RKO (cell line): ENCODE data around the gene EFCAB6.

ENCODE experiments used
- DNase-seq: peaks from one replicate; pipeline ENCODE4 v3.0.0-alpha.2; 2016; ENCODE audit warnings: low spot score

EFCAB6 gene

GRCh38 chr22:43529934-43530333 lies 282.2 kb downstream of the EFCAB6 start:
- no peak for DNase-seq

GRCh38 chr22:43529461-43529860 lies 282.6 kb downstream of the EFCAB6 start:
- DNase-seq: no peak

GRCh38 chr22:43528601-43529360 lies 283.3 kb downstream of the EFCAB6 start:
- DNase-seq: no peak

- DNase-seq: no peak
These were observed 285.2 kb downstream of the EFCAB6 start for GRCh38 chr22:43526946-43527345.

GRCh38 chr22:43526117-43526655 lies 285.9 kb downstream of the EFCAB6 start:
- DNase-seq: no peak

GRCh38 chr22:43521716-43522115 lies 290.4 kb downstream of the EFCAB6 start:
- DNase-seq: no peak

- no peak for DNase-seq
These were observed 291.5 kb downstream of the EFCAB6 start for GRCh38 chr22:43520632-43521039.

GRCh38 chr22:43516996-43517635 lies 295.0 kb downstream of the EFCAB6 start:
- no peak for DNase-seq

- DNase-seq: no peak
These were observed 295.7 kb downstream of the EFCAB6 start for GRCh38 chr22:43516386-43516785.

GRCh38 chr22:43515902-43516301 lies 296.2 kb downstream of the EFCAB6 start:
- no peak for DNase-seq

- no peak for DNase-seq
These were observed 296.7 kb downstream of the EFCAB6 start for GRCh38 chr22:43515411-43515810.

- no peak for DNase-seq
These were observed 297.5 kb downstream of the EFCAB6 start for GRCh38 chr22:43514476-43515157.

- DNase-seq: no peak
These were observed 299.8 kb downstream of the EFCAB6 start for GRCh38 chr22:43512279-43512678.

- DNase-seq: no peak
These were observed 300.7 kb downstream of the EFCAB6 start for GRCh38 chr22:43511276-43511910.

GRCh38 chr22:43510281-43511070 lies 301.6 kb downstream of the EFCAB6 start:
- no peak for DNase-seq

GRCh38 chr22:43509337-43509736 lies 302.8 kb downstream of the EFCAB6 start:
- no peak for DNase-seq

GRCh38 chr22:43508489-43508888 lies 303.6 kb downstream of the EFCAB6 start:
- DNase-seq: no peak

GRCh38 chr22:43507235-43507634 lies 304.9 kb downstream of the EFCAB6 start:
- no peak for DNase-seq

GRCh38 chr22:43506487-43506886 lies 305.6 kb downstream of the EFCAB6 start:
- DNase-seq: no peak

- no peak for DNase-seq
These were observed 306.2 kb downstream of the EFCAB6 start for GRCh38 chr22:43505896-43506295.

- no peak for DNase-seq
These were observed 306.7 kb downstream of the EFCAB6 start for GRCh38 chr22:43505423-43505822.
